GM12878 (cell line): ENCODE results near the gene MAML3. TPM values are rescaled to one million over a fixed set of nuclear protein-coding genes. Genes with fewer than 3 reads are reported as not detected.

Experiments
- ATAC-seq: fragments of 200-7000 bp; cut with Tn5 transposase; 3 replicates; pipeline ENCODE4 v1.9.1; 2020; ENCODE audit warnings: mild to moderate bottlenecking, moderate library complexity
- BruUV-seq: library from RNA; stranded (reverse); fragments of 400-500 nt; replicated peaks from 2 replicates; lab custom pipeline; 2021; lab: Mats Ljungman, UMichigan
- CTCF ChIA-PET: fragments of 300-600 bp; sonication (Branson Sonifier 250); formaldehyde crosslinking; extraction: SDS; loops from one replicate; lab custom pipeline; 2021; ENCODE audit warnings: inconsistent platforms; lab: Yijun Ruan, JAX
- POLR2A ChIA-PET: fragments of 350-600 bp; formaldehyde crosslinking; extraction: SDS; loops from one replicate; lab custom pipeline; 2021; ENCODE audit warnings: inconsistent platforms; lab: Charles Lee
- RAD21 ChIA-PET: fragments of 300-600 bp; sonication (Branson Sonifier 250); formaldehyde crosslinking; loops from one replicate; lab custom pipeline; 2023; ENCODE audit warnings: antibody characterized with exemption; ENCODE audit not compliant: unreplicated experiment; lab: Charles Lee
- SMC1A ChIA-PET: fragments of 300-600 bp; sonication (Branson Sonifier 250); formaldehyde crosslinking; loops from one replicate; lab custom pipeline; 2023; ENCODE audit not compliant: unreplicated experiment, uncharacterized antibody; lab: Charles Lee
- DNase-seq: peaks from one replicate; pipeline ENCODE4 v3.0.0-alpha.2; 2011; ENCODE audit warnings: low read depth, low spot score
- FAIRE-seq: peaks from 3 replicates; lab custom pipeline; 2011; peaks lifted over from hg19 to GRCh38; lab: Jason Lieb, UNC
- H2AFZ ChIP-seq: 2 replicates; pipeline ENCODE4 v1.6.0; 2011; ENCODE audit warnings: low read depth, low read length, control low read depth; ENCODE audit not compliant: control insufficient read depth
- H3K27ac ChIP-seq: 2 replicates; pipeline ENCODE4 v1.5.1; 2011; ENCODE audit warnings: control low read depth; ENCODE audit not compliant: control insufficient read depth, insufficient read depth
- H3K27me3 ChIP-seq, 2 experiments: replicated peaks in 1 of 2; 2 replicates each; pipeline versions ENCODE4 v1.6.0 to v1.6.1; 2011; ENCODE audit warnings: low read length in 1 of 2; ENCODE audit not compliant: control insufficient read depth in 2 of 2, insufficient read depth in 2 of 2
- H3K36me3 ChIP-seq, 2 experiments: 2 replicates each; pipeline ENCODE4 v1.5.1; 2011; ENCODE audit warnings: low read length in 1 of 2; ENCODE audit not compliant: control insufficient read depth in 2 of 2, insufficient read depth in 2 of 2
- H3K4me1 ChIP-seq: 2 replicates; pipeline ENCODE4 v1.6.1; 2011; ENCODE audit warnings: mild to moderate bottlenecking, low read length, moderate library complexity, mixed read lengths; ENCODE audit not compliant: control insufficient read depth, insufficient read depth
- H3K4me2 ChIP-seq: 2 replicates; pipeline ENCODE4 v1.6.0; 2011; ENCODE audit warnings: control low read depth; ENCODE audit not compliant: control insufficient read depth, insufficient read depth
- H3K4me3 ChIP-seq: fragments of 200-600 bp; sonication (generic); 2 replicates; pipeline ENCODE4 v1.5.1; 2016
- H3K79me2 ChIP-seq: 2 replicates; pipeline ENCODE4 v1.6.0; 2011; ENCODE audit warnings: low read length; ENCODE audit not compliant: control insufficient read depth, insufficient read depth
- H3K9ac ChIP-seq: 2 replicates; pipeline ENCODE4 v1.8.0; 2011; ENCODE audit warnings: low read length, control low read depth, mixed read lengths; ENCODE audit not compliant: control insufficient read depth, insufficient read depth
- H3K9me3 ChIP-seq: replicated peaks from 3 replicates; pipeline ENCODE4 v1.5.1; 2011; ENCODE audit warnings: mild to moderate bottlenecking, low read length; ENCODE audit not compliant: control insufficient read depth, insufficient read depth
- H4K20me1 ChIP-seq: 2 replicates; pipeline ENCODE4 v1.6.0; 2011; ENCODE audit not compliant: control insufficient read depth, insufficient read depth
- E2F8 ChIP-seq: fragments of 450-650 bp; IDR thresholded peaks from 2 replicates; pipeline ENCODE4 v1.6.1; 2018; ENCODE audit warnings: mild to moderate bottlenecking, low read depth, moderate library complexity; ENCODE audit not compliant: partially characterized antibody
- ELK1 ChIP-seq: IDR thresholded peaks from 2 replicates; pipeline ENCODE4 v1.6.1; 2012; ENCODE audit warnings: low read depth, low read length, improper control_type of control experiment
- FOS ChIP-seq: IDR thresholded peaks from 3 replicates; pipeline ENCODE4 v1.6.1; 2011; ENCODE audit warnings: borderline replicate concordance; ENCODE audit not compliant: insufficient read length; ENCODE audit errors: extremely low read depth
- IRF5 ChIP-seq: fragments of 450-650 bp; IDR thresholded peaks from 2 replicates; pipeline ENCODE4 v1.6.1; 2017; ENCODE audit warnings: borderline replicate concordance
- RELB ChIP-seq: fragments of 450-650 bp; IDR thresholded peaks from 2 replicates; pipeline ENCODE4 v1.6.1; 2017; ENCODE audit warnings: low read depth, mild to moderate bottlenecking, moderate library complexity
- SMAD1 ChIP-seq: fragments of 450-650 bp; IDR thresholded peaks from 2 replicates; pipeline ENCODE4 v1.6.1; 2018; ENCODE audit warnings: mild to moderate bottlenecking, low read depth; ENCODE audit not compliant: partially characterized antibody
- WGBS: methylation state at CpG from one replicate; pipeline ENCODE4 v1.1.6; 2016; ENCODE audit warnings: low lambda C conversion rate; ENCODE audit not compliant: insufficient replicate concordance, insufficient coverage; ENCODE audit errors: missing lambda C conversion rate; 5-methylcytosine and 5-hydroxymethylcytosine counted together
- in situ Hi-C: fragments of 300-500 bp; cut with MboI; formaldehyde crosslinking; loops from 9 replicates; pipeline ENCODE4 v1.14.3; 2018; ENCODE audit warnings: mixed read lengths
- intact Hi-C: fragments of 100-400 bp; cut with micrococcal nuclease; formaldehyde crosslinking; loops from one replicate; pipeline ENCODE4 v1.14.2; 2022; ENCODE audit not compliant: unreplicated experiment
- polyA plus RNA-seq, 11 experiments: library from polyadenylated mRNA; depleted of rRNA in 4 of 11; unstranded in 6 of 11; stranded (reverse) in 5 of 11; fragments of >200 nt; fragmentation: Nextera tagmentation in 4 of 11; fragmentation: Illumina TruSeq in 1 of 11; extraction: Ambion mirVana in 4 of 11; extraction: Trizol in 1 of 11; gene quantifications; 1 replicate in 1 of 11; 2 replicates in 10 of 11; pipeline versions ENCODE4 v1.2.1 to v1.2.3, GENCODE V29; 2011 to 2016; ENCODE audit warnings: inconsistent platforms in 2 of 11, missing spikeins in 2 of 11, low read depth in 1 of 11
- total RNA-seq, 4 experiments: library from RNA; depleted of rRNA in 3 of 4; stranded (reverse); fragments of >200 nt in 3 of 4; fragmentation: Illumina TruSeq in 1 of 4; extraction: Trizol in 1 of 4; gene quantifications; 2 replicates each; pipeline versions ENCODE4 v1.2.1 to v1.2.3, GENCODE V29; 2013 to 2021

Gene MAML3
- total and polyA plus RNA-seq, 10 of the 15 experiments (the other 5 are each of a cell fraction or from before 2014, with no cell fraction given), result under 0.01 to 0.53 (median 0.06) TPM; not detected in 2

- Histone ChIP-seq H3K4me2 (no peak overlapping the region), H3K79me2 (no peaks in the 10 kb centered on the region), H3K4me1 (no peaks in the 10 kb centered on the region), H4K20me1 (no peaks in the 10 kb centered on the region), H3K36me3 (no peaks in the 10 kb centered on the region), H3K9ac (no peak overlapping the region), H2AFZ (no peak overlapping the region), H3K27ac (no peak overlapping the region), H3K4me3 (no peak overlapping the region), H3K9me3 (no peaks in the 10 kb centered on the region), H3K27me3 (no peaks in the 10 kb centered on the region; a peak in 2 of 4 replicates)
- no TSS peak for BruUV-seq
- DNase-seq (no peak), ATAC-seq (no peak), FAIRE-seq (no peak)
- in situ Hi-C loops, result no loop called here
- RAD21 ChIA-PET, result no interaction called here
- intact Hi-C loops, result no loop called here
- POLR2A ChIA-PET, result no interaction called here
- CTCF ChIA-PET, result no interaction called here
- SMC1A ChIA-PET, result no interaction called here
- WGBS, result 0% methylated on average over 1 of the region's 1 CpG
- TF ChIP-seq IRF5 (no peak), E2F8 (no peak), FOS (no peak), SMAD1 (no peak), RELB (no peak), ELK1 (no peak)
Observed at GRCh38 chr4:139768366-139768765, 385.6 kb downstream of the MAML3 start.
